IPS-NIHi11 (cell line): Measurements from ENCODE around the gene PTPN21.

Source experiments
- DNase-seq: peaks from one replicate; pipeline ENCODE4 v3.0.0; 2012; ENCODE audit warnings: mixed read lengths, low spot score

PTPN21 gene

GRCh38 chr14:88504602-88505001 is 50.2 kb downstream of the PTPN21 start:
- no peak for DNase-seq

DNA sequence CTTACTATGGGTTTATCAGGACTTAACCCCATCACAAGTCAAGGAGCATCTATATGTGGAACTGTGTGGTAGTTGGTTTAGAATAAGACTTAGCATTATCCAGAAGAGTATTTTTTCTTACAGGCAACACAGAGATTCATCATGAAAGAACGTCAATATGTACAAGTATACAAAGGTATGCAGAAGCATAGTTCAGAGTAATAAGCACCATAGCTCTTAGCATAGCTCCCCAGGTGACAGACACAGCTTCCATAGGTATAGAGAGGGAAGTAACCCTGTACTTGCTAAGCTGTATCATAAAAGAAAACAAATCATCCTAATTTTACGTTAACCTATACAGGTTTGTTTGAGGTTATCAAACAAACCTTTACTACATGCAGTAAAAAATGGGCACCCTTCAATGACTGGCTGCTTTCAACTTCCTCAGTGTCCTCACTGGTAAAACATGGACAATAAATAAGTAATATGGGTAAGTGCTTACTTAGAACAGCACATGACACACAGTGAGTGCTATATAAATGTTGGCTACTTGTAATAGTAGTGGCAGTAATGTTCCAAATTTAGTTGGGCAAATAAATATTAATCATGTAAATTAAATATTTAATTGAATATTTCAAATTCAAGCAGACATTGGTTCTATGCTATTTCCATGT is 50.9 kb downstream of the PTPN21 start:
- DNase-seq = no peak

DNA sequence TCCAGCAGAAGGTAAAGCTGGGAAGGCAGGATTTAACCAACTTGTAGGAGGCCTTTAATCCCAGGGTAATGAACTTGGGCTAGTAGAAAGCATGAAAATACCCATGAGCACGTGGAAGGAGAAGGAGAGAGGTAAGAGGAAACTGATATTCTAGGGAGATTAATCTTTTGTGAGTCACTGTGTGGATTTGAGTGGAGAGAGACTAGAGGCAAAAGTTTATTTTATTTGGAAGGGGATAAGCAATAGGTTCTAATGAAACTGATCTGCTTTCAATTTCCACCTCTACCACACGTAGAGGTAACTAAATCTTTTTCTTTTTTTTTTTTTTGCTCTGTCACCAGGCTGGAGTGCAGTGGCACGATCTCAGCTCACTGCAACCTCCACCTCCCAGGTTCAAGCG is 52.1 kb downstream of the PTPN21 start:
- no peak for DNase-seq

GRCh38 chr14:88500611-88501010 is 54.2 kb downstream of the PTPN21 start:
- no peak for DNase-seq

DNA sequence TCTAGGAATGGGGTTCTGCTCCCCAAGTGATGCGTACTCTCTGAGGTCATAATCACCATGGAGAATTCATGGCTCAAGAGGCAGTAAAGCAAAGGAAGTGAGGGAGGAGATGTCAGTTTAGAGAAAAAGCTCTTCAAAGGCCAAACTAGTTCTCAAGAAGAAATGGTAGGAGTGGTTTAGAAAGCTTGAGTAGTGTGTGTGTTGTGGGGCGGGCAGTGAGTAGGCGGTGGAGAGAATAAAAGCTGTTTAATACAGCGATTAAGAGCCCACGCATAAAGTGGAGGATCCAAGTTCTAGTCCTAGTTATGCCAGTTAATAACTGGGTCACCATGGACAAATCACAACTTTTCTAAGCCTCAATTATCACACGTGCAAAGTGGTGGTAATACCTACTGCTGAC is 55.6 kb downstream of the PTPN21 start:
- no peak for DNase-seq

DNA sequence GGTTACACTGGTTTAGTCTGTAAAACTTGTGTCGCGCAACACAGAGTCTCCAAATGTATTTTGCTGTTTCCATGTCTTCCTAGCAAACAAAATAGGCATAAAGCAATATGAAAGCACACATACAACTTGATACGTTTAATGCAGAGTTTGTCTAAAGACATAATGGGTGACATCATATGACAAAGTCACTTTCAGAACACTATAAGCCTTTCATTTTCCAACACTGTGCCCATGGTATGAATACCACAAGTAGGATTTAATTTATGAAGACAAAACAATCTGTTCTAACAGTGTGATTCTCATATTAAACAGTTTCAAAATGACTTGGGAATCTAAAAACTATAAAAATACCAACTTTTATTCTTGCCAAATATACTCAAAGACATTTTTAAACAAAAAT is 58.4 kb downstream of the PTPN21 start:
- no peak for DNase-seq

- no peak for DNase-seq
Observed at GRCh38 chr14:88493392-88494185, 61.2 kb downstream of the PTPN21 start.

GRCh38 chr14:88492272-88493089 is 62.3 kb downstream of the PTPN21 start:
- DNase-seq = peak; percentile 86

DNA sequence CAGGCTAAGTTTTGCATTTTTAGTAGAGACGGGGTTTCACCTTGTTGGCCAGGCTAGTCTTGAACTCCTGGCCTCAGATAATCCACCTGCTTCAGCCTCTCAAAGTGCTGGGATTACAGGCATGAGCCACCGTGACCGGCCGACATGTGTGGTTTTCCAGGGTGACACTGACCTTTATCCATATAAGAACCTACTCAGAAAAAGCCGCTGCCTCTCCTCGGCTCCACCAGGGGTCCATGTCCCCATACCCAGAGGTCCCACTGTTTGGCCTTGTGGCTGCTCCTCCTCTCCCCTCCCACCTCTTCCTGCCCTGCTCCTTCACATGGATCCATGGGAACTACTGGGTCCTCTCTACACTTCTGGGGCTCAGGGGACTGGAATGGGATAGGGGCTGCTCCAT is 64.6 kb downstream of the PTPN21 start:
- DNase-seq = no peak

- no peak for DNase-seq
Observed at GRCh38 chr14:88488897-88489296, 65.9 kb downstream of the PTPN21 start.

DNA sequence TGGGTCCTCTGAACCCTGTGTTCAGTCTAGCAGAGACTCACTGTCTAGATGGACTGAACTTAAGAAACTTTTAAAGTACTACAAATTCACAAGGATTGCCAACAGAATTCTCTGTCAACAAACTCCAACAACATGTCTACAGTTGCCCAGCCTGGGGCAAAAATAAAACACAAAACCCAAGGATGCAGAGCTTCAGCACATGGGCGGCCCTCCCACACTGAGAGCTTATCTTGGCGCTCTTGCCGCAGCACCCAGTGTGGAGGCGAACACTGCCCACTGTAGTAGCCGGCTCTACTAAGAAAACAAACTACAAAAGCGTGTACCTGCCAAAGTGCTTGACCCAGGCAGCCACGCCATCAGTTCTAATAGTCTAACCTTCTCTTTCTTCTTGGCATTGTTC is 66.7 kb downstream of the PTPN21 start:
- no peak for DNase-seq

DNA sequence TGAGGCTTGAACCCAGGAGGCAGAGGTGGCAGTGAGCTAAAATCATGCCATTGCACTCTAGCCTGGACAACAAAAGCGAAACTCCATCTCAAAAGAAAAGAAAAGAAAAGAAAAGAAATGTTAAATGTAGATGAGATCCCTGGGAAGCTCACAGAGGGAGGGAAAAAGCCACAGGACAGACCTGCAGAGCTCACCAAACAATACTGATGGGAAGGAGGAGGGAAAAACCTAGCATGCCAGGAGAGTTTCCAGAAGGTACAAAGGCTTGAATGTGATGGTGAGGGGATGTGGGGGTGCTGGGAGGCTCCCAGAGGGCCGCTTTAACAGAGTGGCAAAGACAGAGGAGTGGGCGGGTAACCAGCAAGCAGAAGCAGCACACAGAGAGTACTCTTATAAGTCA is 72.3 kb downstream of the PTPN21 start:
- DNase-seq = peak; percentile 46

DNA sequence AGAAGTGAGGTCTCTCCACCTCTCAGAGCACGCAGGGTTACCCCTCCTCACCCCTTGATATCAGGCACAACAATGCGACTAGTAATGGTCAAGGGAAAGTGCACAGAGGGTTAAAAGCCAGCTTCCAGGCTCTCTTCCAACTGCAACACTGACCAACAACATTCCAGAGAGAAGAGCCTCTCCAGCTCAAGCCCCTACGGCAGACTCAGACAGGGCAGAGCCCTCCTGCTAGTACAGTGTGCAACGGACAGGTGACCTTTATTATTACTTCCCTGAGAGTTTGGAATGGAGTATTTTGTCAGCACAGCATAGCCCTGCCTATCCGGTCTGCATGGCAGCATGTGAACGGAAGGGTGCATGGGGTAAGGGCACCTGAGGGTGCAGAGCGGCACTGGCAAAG is 73.0 kb downstream of the PTPN21 start:
- DNase-seq = no peak

DNA sequence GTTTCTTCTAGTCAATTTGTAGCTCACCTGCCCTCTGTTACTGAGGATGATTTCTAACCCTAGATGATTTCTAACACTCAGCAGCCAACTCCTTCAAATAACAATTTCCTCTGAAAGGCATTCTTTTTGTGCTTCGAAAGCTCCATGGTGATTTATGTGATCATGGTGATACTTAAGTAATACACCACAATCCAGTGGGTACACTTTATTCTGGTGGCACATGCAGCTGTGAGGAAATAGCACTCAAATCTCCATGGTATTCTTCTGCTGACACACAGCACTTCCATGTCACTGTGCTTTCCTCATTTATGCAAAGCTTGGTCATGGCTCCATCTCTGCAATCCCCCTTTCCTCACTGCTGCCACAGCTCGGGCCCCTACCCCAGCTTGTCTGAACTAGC is 73.7 kb downstream of the PTPN21 start:
- no peak for DNase-seq

GRCh38 chr14:88479574-88479987 is 75.2 kb downstream of the PTPN21 start:
- no peak for DNase-seq

DNA sequence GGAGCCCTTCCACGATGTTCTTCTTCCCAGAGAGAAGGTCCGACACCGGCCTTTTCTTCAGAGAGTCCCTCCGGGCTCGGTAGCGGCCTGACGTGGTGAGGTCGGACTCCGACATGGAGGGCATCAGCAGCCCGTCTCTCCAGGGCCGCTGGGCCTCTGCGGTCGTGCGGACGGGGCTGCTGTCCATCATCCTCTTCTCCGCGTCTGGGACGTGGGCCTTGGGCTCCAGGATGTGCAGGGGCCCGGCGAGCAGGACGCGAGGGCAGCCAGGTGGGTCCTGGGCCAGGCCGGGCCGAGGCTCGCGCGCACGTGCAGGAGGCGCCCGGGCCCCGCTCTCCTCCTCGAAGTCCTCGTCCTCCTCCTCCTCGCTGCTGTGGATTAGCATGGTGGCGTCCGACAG is 75.9 kb downstream of the PTPN21 start:
- DNase-seq = no peak

DNA sequence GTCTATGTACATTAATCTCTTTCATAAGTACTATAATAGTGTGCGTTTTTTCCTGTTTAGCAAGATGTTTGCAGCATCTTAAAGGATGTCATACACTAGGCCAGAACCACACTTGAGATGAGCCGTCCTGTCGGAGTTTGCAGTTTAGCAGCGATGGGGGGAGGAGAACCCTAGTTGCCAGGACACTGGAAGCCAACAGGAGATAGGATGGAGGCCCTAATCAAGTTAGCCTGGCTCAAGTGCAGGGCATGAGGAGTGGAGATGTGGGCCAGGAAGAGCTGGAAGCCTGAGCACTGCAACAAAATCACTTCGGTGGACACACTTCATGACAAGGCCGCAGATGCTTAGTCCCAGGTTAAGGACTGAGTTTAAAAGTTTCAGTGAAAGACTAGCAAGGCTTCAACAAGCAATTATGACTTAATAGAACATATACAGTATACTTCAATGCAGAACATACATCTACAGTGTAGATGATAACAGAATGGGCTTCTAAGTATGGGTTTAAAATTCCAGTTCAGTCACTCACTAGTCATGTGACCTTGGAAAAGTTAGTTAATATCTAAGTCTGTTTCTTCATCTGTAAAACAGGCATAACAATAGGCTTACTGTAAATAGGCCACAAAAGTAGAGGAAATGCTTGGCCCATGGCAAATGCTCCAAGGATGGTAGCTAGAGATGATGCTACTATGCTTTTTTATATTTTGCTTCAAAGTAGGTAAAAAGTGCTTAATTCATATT is 77.1 kb downstream of the PTPN21 start:
- no peak for DNase-seq

- DNase-seq = no peak
Observed at GRCh38 chr14:88476825-88477224, 78.0 kb downstream of the PTPN21 start.

DNA sequence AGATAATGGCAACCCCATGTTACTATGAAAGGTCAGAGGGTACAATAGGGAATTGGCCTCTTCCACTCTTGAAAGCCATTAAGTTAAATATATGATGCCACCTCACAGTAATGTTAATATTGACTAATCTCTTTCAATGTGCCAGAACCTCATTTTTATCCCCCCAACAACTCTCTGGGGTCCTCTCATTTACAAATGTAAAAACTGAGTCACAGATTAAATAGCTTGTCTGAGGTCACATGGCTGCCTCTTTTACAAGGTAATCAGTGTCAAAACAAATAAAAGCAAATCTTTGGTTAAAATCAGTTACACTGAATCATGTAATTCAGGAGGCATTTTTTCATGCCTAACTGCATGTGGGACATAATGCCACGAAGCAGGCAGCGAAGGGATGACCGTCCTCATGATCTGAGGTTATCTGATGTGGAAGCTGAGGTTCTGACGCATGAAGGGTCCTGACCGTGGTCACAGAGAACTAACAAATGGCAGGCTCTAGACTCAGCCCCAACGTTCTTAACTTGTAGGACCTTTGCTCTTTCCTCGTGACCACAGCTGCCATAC is 78.5 kb downstream of the PTPN21 start:
- DNase-seq = no peak

DNA sequence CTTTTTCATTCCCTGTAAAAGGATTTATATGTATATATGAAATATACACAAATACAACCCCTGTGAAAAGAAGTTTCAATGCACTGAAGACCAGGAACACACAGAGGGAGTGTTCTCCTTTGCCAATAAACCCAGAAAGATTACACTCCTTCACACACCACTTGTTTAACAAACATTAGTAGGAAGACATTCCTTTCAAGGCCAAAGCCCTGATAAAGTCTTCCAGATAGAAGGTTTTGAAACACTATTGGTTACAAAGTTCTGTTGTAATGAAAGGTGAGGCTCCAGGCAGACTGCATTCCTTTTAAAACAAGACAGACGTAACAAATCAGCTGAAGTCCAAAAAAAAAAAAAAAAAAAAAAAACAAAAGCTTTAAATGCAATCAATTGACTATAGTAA is 81.0 kb downstream of the PTPN21 start:
- no peak for DNase-seq

DNA sequence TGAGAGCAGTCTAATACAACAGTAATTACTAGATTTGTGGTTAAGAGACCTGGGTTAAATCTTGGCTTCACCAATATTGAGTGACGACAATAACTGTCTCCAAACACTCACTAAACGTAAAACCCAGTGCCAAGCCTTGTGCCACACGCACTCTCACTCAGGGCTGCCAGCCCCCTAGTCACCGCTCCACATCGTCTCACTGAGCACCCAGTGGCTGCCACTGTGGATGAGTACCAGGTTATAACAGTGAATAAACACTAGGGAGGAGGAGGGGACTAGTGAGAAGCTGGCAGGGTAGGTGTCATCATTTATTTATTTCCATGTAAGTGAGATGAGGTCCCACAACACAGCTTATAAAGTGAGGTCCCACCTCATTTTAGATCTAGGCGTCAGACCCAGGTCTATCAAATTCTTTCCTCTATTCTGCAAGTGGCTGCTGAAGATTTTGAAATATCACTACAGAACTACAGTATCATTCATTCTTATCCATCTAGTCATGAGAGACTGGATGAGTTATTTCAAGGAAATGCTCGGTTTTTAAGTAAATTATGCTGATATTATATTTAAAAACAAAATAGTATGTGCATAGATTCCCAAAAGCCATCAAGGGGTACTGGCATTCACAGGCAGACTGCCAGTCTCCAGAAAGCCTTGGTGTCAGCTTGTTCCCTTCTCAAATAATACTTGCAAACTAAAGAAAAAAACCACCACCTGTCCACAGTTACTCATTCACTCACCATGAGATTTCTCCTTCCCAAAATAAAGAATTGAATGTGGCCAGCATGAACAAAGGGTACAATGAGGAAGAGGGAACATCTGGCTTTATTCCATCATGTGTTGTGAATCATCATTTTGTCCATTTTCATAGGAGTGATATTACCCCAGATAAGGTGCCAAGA is 84.0 kb downstream of the PTPN21 start:
- no peak for DNase-seq
